SK-N-SH (cell line): ENCODE measurements around the gene LPA. TPM values are rescaled to one million over a fixed set of nuclear protein-coding genes. Genes with fewer than 3 reads are reported as not detected.

ENCODE experiments used
- CTCF ChIA-PET: fragments of 300-600, 350-600 bp; formaldehyde crosslinking; extraction: SDS; loops from one replicate; lab custom pipeline; 2021; lab: Yijun Ruan, JAX
- POLR2A ChIA-PET: fragments of 350-600 bp; sonication (Branson Sonifier 250); formaldehyde crosslinking; extraction: SDS; loops from one replicate; lab custom pipeline; 2020; ENCODE audit warnings: antibody characterized with exemption, inconsistent platforms; lab: Yijun Ruan, JAX
- DNase-seq: peaks from one replicate; pipeline ENCODE4 v3.0.0; 2012
- H2AFZ ChIP-seq: fragments of 200-600 bp; sonication (generic); 2 replicates; pipeline ENCODE4 v1.8.1; 2016; ENCODE audit warnings: antibody characterized with exemption, mild to moderate bottlenecking, low read depth
- H3F3A ChIP-seq: fragments of 200-600 bp; sonication (generic); replicated peaks from 2 replicates; pipeline ENCODE3; 2016; ENCODE audit warnings: antibody characterized with exemption, mild to moderate bottlenecking; ENCODE audit not compliant: insufficient read depth
- H3K27ac ChIP-seq, 2 experiments: fragments of 200-500 bp in 1 of 2; fragments of 200-600 bp in 1 of 2; sonication (Bioruptor generic) in 1 of 2; sonication (generic), shearing (Covaris generic) in 1 of 2; 2 replicates each; pipeline versions ENCODE4 v1.5.1 to v1.6.1; 2014 to 2016; ENCODE audit warnings: low read depth in 2 of 2, inconsistent platforms in 1 of 2, low read length in 1 of 2, mild to moderate bottlenecking in 1 of 2, mixed read lengths in 1 of 2
- H3K27me3 ChIP-seq: fragments of 200-600 bp; sonication (generic), shearing (Covaris generic); 2 replicates; pipeline ENCODE4 v1.6.1; 2016; ENCODE audit warnings: mixed run types; ENCODE audit not compliant: insufficient read depth
- H3K36me3 ChIP-seq, 2 experiments: fragments of 200-500 bp in 1 of 2; fragments of 200-600 bp in 1 of 2; sonication (Bioruptor generic) in 1 of 2; sonication (generic) in 1 of 2; replicated peaks in 1 of 2; 2 replicates each; pipeline versions ENCODE3 to v1.5.1; 2014 to 2016; ENCODE audit warnings: low read length in 1 of 2, mild to moderate bottlenecking in 1 of 2; ENCODE audit not compliant: insufficient read depth in 2 of 2, control insufficient read depth in 1 of 2
- H3K4me1 ChIP-seq, 2 experiments: fragments of 200-500 bp in 1 of 2; fragments of 200-600 bp in 1 of 2; sonication (Bioruptor generic) in 1 of 2; sonication (generic), shearing (Covaris generic) in 1 of 2; 2 replicates each; pipeline versions ENCODE4 v1.5.1 to v1.6.1; 2014 to 2016; ENCODE audit warnings: low read depth in 1 of 2, low read length in 1 of 2, mixed run types in 1 of 2; ENCODE audit not compliant: insufficient read depth in 2 of 2, control insufficient read depth in 1 of 2
- H3K4me2 ChIP-seq: fragments of 200-600 bp; sonication (generic), shearing (Covaris generic); 2 replicates; pipeline ENCODE4 v1.6.1; 2017; ENCODE audit warnings: mixed run types
- H3K4me3 ChIP-seq, 2 experiments: fragments of 200-500 bp in 1 of 2; fragments of 200-600 bp in 1 of 2; sonication (Bioruptor generic) in 1 of 2; sonication (generic), shearing (Covaris generic) in 1 of 2; 2 replicates each; pipeline versions ENCODE4 v1.5.1 to v1.8.1; 2014 to 2016; ENCODE audit warnings: low read depth in 2 of 2, inconsistent platforms in 1 of 2, low read length in 1 of 2, mild to moderate bottlenecking in 1 of 2, mixed read lengths in 1 of 2, moderate library complexity in 1 of 2
- H3K79me2 ChIP-seq: fragments of 200-600 bp; sonication (generic); 2 replicates; pipeline ENCODE4 v1.8.1; 2017; ENCODE audit warnings: mild to moderate bottlenecking; ENCODE audit not compliant: insufficient read depth
- H3K9ac ChIP-seq: fragments of 200-600 bp; sonication (generic); 2 replicates; pipeline ENCODE4 v1.6.1; 2017; ENCODE audit warnings: mixed run types
- H3K9me2 ChIP-seq: fragments of 200-600 bp; sonication (generic); 2 replicates; pipeline ENCODE4 v1.6.1; 2017; ENCODE audit warnings: mixed run types
- H3K9me3 ChIP-seq: fragments of 200-600 bp; sonication (generic); 2 replicates; pipeline ENCODE4 v1.6.1; 2017; ENCODE audit warnings: mixed run types, mild to moderate bottlenecking, moderate library complexity
- H4K20me1 ChIP-seq: fragments of 200-600 bp; sonication (generic); 2 replicates; pipeline ENCODE4 v1.6.1; 2017; ENCODE audit warnings: mild to moderate bottlenecking, mixed run types; ENCODE audit not compliant: insufficient read depth
- ELF1 ChIP-seq: IDR thresholded peaks from 2 replicates; pipeline ENCODE4 v1.4.0; 2012
- EP300 ChIP-seq, 2 experiments: IDR thresholded peaks; 2 replicates each; pipeline versions ENCODE4 v1.4.0 to v1.6.1; 2012; ENCODE audit warnings: borderline replicate concordance in 1 of 2, low read depth in 1 of 2, low read length in 1 of 2
- FOSL2 ChIP-seq: IDR thresholded peaks from 2 replicates; pipeline ENCODE4 v1.4.0; 2012; ENCODE audit warnings: low read depth, mild to moderate bottlenecking, moderate library complexity, borderline replicate concordance
- FOXJ3 ChIP-seq: sonication (generic); formaldehyde crosslinking; IDR thresholded peaks from 2 replicates; pipeline ENCODE4 v1.5.1; 2020; ENCODE audit warnings: mild to moderate bottlenecking, missing genetic modification reagents
- GATA2 ChIP-seq: sonication (generic); formaldehyde crosslinking; IDR thresholded peaks from 2 replicates; pipeline ENCODE4 v1.5.0; 2020; ENCODE audit warnings: mild to moderate bottlenecking, missing genetic modification reagents
- JUND ChIP-seq: IDR thresholded peaks from 2 replicates; pipeline ENCODE4 v1.4.0; 2012
- NRF1 ChIP-seq: IDR thresholded peaks from 2 replicates; pipeline ENCODE4 v1.6.1; 2012; ENCODE audit warnings: low read depth, mild to moderate bottlenecking, low read length
- POLR2AphosphoS5 ChIP-seq: IDR thresholded peaks from 2 replicates; pipeline ENCODE4 v1.6.1; 2012; ENCODE audit warnings: low read depth, low read length
- RAD21 ChIP-seq: IDR thresholded peaks from 2 replicates; pipeline ENCODE4 v1.6.1; 2012; ENCODE audit warnings: mild to moderate bottlenecking, low read length
- RCOR1 ChIP-seq: fragments of 150-350 bp; IDR thresholded peaks from 2 replicates; pipeline ENCODE4 v1.6.1; 2017; ENCODE audit warnings: antibody characterized with exemption, low read length
- RFX5 ChIP-seq: IDR thresholded peaks from 2 replicates; pipeline ENCODE4 v1.6.1; 2012; ENCODE audit warnings: mild to moderate bottlenecking, improper control_type of control experiment, low read length
- RXRA ChIP-seq: IDR thresholded peaks from 2 replicates; pipeline ENCODE4 v1.4.0; 2012; ENCODE audit warnings: low read depth, mild to moderate bottlenecking, borderline replicate concordance
- SIN3A ChIP-seq: IDR thresholded peaks from 2 replicates; pipeline ENCODE4 v1.6.1; 2012; ENCODE audit warnings: low read depth, mild to moderate bottlenecking, low read length, moderate library complexity, borderline replicate concordance
- TEAD4 ChIP-seq: IDR thresholded peaks from 2 replicates; pipeline ENCODE4 v1.4.0; 2012; ENCODE audit warnings: mild to moderate bottlenecking, borderline replicate concordance; ENCODE audit not compliant: insufficient read depth
- YY1 ChIP-seq: IDR thresholded peaks from 2 replicates; pipeline ENCODE4 v1.4.0; 2012; ENCODE audit warnings: low read depth, mild to moderate bottlenecking
- WGBS: methylation state at CpG from one replicate; pipeline ENCODE4 v1.1.6; 2017; ENCODE audit warnings: low lambda C conversion rate; 5-methylcytosine and 5-hydroxymethylcytosine counted together
- polyA plus RNA-seq, 3 experiments: library from polyadenylated mRNA; depleted of rRNA; stranded (reverse); fragments of >200 nt; gene quantifications; 2 replicates each; pipeline ENCODE4 v1.2.3, GENCODE V29; 2012
- TF ChIP-seq, protein P1 (sequence below): fragments of 150-350 bp; IDR thresholded peaks from 2 replicates; pipeline ENCODE4 v1.6.1; 2017; ENCODE audit warnings: antibody characterized with exemption, low read length, low read depth, borderline replicate concordance
- TF ChIP-seq, protein P2 (sequence below): IDR thresholded peaks from 2 replicates; pipeline ENCODE4 v1.4.0; 2012; ENCODE audit warnings: low read depth, borderline replicate concordance
- TF ChIP-seq, protein P3 (sequence below): IDR thresholded peaks from 2 replicates; pipeline ENCODE4 v1.4.0; 2012; ENCODE audit warnings: low read depth, borderline replicate concordance
- TF ChIP-seq, protein P4 (sequence below): IDR thresholded peaks from 2 replicates; pipeline ENCODE4; 2012
- TF ChIP-seq, protein P5 (sequence below): IDR thresholded peaks from 2 replicates; pipeline ENCODE4 v1.4.0; 2012; ENCODE audit warnings: low read depth

The LPA gene
- polyA plus RNA-seq, 1 of the 3 experiments (the other 2 are of a cell fraction), result not detected

DNA sequence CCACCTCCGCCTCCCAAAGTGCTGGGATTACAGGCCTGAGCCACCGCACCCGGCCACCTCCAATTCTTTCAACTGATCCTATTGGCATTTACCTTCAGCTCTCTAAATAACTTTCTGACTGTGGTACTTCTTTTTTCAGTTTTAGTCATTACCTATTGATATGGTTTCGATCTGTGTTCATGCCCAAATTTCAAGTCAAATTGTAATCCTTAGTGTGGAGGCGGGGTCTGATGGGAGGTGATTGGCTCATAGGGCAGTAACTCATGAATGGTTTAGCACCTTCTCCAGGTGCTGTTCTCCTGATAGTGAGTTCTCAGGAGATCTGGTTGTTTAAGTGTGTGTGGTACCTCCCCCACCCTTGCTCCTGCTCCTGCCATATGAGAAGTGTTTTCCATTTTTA is 140.9 kb downstream of the LPA start:
- WGBS, result 36% methylated on average over 5 of the region's 5 CpGs
- ChIA-PET POLR2A (no interaction called here), CTCF (interaction anchor here (8.4 kb wide), 1 partner anchor 10 kb away, joined by 97 read pairs; no protein-coding TSS in a partner anchor)
- no peaks in the 10 kb centered on the region for H3K79me2 ChIP-seq
- no peak overlapping the region for H3K4me2 ChIP-seq
- peaks cover 0 to 2% of the 10 kb centered on the region in 2 experiments; a peak in 1 of 4 replicates for H3K4me1 ChIP-seq
- H3K9ac ChIP-seq, result no peak overlapping the region
- no peak overlapping the region for H3K4me3 ChIP-seq
- TF ChIP-seq RXRA, result no peak
- no peak overlapping the region for H3K27ac ChIP-seq
- H3K9me2 ChIP-seq, result no peaks in the 10 kb centered on the region
- no peaks in the 10 kb centered on the region for H3K9me3 ChIP-seq
- H3K27me3 ChIP-seq, result no peaks in the 10 kb centered on the region; the same call in 1 of the 2 replicates
- no peaks in the 10 kb centered on the region for H3F3A ChIP-seq
- no peaks in the 10 kb centered on the region for H3K36me3 ChIP-seq
- no peak overlapping the region for H2AFZ ChIP-seq
- DNase-seq, result no peak
- H4K20me1 ChIP-seq, result no peaks in the 10 kb centered on the region

DNA sequence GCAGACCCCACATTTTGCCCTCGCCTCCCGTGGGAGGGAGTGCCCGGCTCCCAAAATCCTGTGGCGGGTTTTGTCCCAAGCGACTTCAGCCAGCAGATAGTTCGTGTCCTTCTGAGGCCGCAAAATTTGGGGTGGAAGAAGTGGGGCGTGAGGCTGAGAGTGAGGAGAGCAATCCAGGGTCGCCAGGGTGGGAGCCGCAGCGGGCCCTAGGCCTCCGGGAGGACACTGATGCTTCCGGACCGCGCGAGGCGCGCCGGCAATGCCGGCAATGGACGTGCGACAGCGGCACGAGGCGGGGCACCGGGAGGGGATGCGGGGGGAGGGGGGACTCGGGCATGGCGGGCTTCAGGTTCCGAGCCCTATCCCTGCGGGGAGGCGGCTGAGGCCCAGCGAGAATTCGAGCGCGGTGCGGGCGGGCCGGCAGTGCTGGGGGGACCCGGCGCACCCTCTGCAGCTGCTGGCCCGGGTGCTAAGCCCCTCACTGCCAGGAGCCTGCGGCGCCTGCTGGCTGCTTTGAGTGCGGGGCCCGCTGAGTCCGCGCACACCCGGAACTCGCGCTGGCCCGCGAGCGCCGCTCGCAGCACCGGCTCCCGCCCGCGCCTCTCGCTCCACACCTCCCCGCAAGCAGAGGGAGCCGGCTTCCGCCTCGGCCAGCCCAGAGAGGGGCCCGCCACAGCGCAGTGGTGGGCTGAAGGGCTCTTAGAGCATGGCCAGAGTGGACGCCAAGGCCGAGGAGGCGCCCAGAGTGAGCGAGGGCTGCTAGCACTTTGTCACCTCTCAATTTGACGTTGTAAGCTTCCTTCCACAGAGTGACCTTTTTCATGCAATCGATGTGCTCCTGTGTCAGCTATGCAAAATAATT is 143.8 kb downstream of the LPA start:
- Histone ChIP-seq H3K9ac (peak overlapping the region; percentile 42), H3K27me3 (no peaks in the 10 kb centered on the region; the same call in 1 of the 2 replicates)
- POLR2A ChIA-PET, result no interaction called here
- TF ChIP-seq ELF1 (0 out of 2 replicates have a peak, but pooled peaks have one; percentile 25), TEAD4 (no peak), GATA2 (no peak), FOXJ3 (CRISPR knock-in tag) (no peak), RXRA (no peak), SIN3A (no peak), NRF1 (no peak), YY1 (no peak), POLR2AphosphoS5 (no peak), EP300 (IDR thresholded peaks at IDR 0.05; ENCODE audit: borderline replicate concordance in 1 of 2, low read depth in 1 of 2, low read length in 1 of 2) (no peak), RFX5 (no peak), FOSL2 (no peak), RCOR1 (no peak), JUND (no peak), RAD21 (peak; percentile 71)
- TF ChIP-seq, protein P1, sequence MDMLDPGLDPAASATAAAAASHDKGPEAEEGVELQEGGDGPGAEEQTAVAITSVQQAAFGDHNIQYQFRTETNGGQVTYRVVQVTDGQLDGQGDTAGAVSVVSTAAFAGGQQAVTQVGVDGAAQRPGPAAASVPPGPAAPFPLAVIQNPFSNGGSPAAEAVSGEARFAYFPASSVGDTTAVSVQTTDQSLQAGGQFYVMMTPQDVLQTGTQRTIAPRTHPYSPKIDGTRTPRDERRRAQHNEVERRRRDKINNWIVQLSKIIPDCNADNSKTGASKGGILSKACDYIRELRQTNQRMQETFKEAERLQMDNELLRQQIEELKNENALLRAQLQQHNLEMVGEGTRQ, result no peak
- TF ChIP-seq, protein P2, sequence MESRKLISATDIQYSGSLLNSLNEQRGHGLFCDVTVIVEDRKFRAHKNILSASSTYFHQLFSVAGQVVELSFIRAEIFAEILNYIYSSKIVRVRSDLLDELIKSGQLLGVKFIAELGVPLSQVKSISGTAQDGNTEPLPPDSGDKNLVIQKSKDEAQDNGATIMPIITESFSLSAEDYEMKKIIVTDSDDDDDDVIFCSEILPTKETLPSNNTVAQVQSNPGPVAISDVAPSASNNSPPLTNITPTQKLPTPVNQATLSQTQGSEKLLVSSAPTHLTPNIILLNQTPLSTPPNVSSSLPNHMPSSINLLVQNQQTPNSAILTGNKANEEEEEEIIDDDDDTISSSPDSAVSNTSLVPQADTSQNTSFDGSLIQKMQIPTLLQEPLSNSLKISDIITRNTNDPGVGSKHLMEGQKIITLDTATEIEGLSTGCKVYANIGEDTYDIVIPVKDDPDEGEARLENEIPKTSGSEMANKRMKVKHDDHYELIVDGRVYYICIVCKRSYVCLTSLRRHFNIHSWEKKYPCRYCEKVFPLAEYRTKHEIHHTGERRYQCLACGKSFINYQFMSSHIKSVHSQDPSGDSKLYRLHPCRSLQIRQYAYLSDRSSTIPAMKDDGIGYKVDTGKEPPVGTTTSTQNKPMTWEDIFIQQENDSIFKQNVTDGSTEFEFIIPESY, result no peak
- TF ChIP-seq, protein P3, sequence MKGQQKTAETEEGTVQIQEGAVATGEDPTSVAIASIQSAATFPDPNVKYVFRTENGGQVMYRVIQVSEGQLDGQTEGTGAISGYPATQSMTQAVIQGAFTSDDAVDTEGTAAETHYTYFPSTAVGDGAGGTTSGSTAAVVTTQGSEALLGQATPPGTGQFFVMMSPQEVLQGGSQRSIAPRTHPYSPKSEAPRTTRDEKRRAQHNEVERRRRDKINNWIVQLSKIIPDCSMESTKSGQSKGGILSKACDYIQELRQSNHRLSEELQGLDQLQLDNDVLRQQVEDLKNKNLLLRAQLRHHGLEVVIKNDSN, result no peak
- TF ChIP-seq, protein P4, sequence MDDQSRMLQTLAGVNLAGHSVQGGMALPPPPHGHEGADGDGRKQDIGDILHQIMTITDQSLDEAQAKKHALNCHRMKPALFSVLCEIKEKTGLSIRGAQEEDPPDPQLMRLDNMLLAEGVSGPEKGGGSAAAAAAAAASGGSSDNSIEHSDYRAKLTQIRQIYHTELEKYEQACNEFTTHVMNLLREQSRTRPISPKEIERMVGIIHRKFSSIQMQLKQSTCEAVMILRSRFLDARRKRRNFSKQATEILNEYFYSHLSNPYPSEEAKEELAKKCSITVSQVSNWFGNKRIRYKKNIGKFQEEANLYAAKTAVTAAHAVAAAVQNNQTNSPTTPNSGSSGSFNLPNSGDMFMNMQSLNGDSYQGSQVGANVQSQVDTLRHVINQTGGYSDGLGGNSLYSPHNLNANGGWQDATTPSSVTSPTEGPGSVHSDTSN, result no peak
- TF ChIP-seq, protein P5, sequence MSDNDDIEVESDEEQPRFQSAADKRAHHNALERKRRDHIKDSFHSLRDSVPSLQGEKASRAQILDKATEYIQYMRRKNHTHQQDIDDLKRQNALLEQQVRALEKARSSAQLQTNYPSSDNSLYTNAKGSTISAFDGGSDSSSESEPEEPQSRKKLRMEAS, result peak; percentile 43; the same call in 1 of the 2 replicates

More for the DNA sequence above, 143.8 kb downstream of the LPA start:
- 4% methylated on average over 14 of the region's 73 CpGs for whole genome bisulfite sequencing
- no peaks in the 10 kb centered on the region for H4K20me1 ChIP-seq
- H3K4me3 ChIP-seq, result peak overlapping the region; percentile 55 to 78
- no peaks in the 10 kb centered on the region for H3K36me3 ChIP-seq
- peak overlapping the region; percentile 95 for H2AFZ ChIP-seq
- no peaks in the 10 kb centered on the region for H3K9me2 ChIP-seq
- peak overlapping the region; percentile 89 for H3K4me2 ChIP-seq
- H3K4me1 ChIP-seq, result peaks cover 0 to 2% of the 10 kb centered on the region in 2 experiments; a peak in 1 of 4 replicates
- H3K79me2 ChIP-seq, result no peaks in the 10 kb centered on the region
- no peaks in the 10 kb centered on the region for H3K9me3 ChIP-seq
- no peak overlapping the region for H3K27ac ChIP-seq
- CTCF ChIA-PET, result interaction anchor here (0.6 to 8.4 kb wide), 24 partner anchors 10 to 850 kb away, joined by 3 to 97 read pairs (median 4); no protein-coding TSS in a partner anchor
- DNase-seq, result peak; percentile 79
- H3F3A ChIP-seq, result no peaks in the 10 kb centered on the region
